ENCODE data around the gene CORO2B.

The CORO2B gene

GRCh38 chr15:68612979-68613740 lies 34.4 kb downstream of the CORO2B start:
- no peak for DNase-seq

GRCh38 chr15:68614286-68615035 lies 35.7 kb downstream of the CORO2B start:
- no peak for DNase-seq

- no peak for DNase-seq
Observed at GRCh38 chr15:68615301-68615700, 36.5 kb downstream of the CORO2B start.

- DNase-seq: no peak
Observed at GRCh38 chr15:68615811-68616210, 37.0 kb downstream of the CORO2B start.

- DNase-seq: no peak
Observed at GRCh38 chr15:68616397-68616796, 37.6 kb downstream of the CORO2B start.

GRCh38 chr15:68617001-68617400 lies 38.2 kb downstream of the CORO2B start:
- DNase-seq: no peak

GRCh38 chr15:68617777-68618176 lies 39.0 kb downstream of the CORO2B start:
- DNase-seq: no peak

- DNase-seq: no peak
Observed at GRCh38 chr15:68618394-68618793, 39.6 kb downstream of the CORO2B start.

GRCh38 chr15:68618908-68619698 lies 40.3 kb downstream of the CORO2B start:
- no peak for DNase-seq

- peak; percentile 85 for DNase-seq
Observed at GRCh38 chr15:68620721-68621527, 42.1 kb downstream of the CORO2B start.

GRCh38 chr15:68621535-68621934 lies 42.7 kb downstream of the CORO2B start:
- no peak for DNase-seq

- DNase-seq: no peak
Observed at GRCh38 chr15:68623301-68623892, 44.6 kb downstream of the CORO2B start.

GRCh38 chr15:68625853-68626252 lies 47.1 kb downstream of the CORO2B start:
- DNase-seq: no peak

- DNase-seq: no peak
Observed at GRCh38 chr15:68626283-68626682, 47.5 kb downstream of the CORO2B start.

GRCh38 chr15:68626739-68627138 lies 47.9 kb downstream of the CORO2B start:
- no peak for DNase-seq

GRCh38 chr15:68627476-68627875 lies 48.7 kb downstream of the CORO2B start:
- no peak for DNase-seq

GRCh38 chr15:68627995-68628394 lies 49.2 kb downstream of the CORO2B start:
- DNase-seq: no peak

GRCh38 chr15:68629519-68630210 lies 50.9 kb downstream of the CORO2B start:
- peak; percentile 21 for DNase-seq

GRCh38 chr15:68630211-68630555 lies 51.4 kb downstream of the CORO2B start:
- DNase-seq: no peak

GRCh38 chr15:68630836-68631235 lies 52.0 kb downstream of the CORO2B start:
- DNase-seq: no peak

- no peak for DNase-seq
Observed at GRCh38 chr15:68631601-68632051, 52.8 kb downstream of the CORO2B start.

- DNase-seq: no peak
Observed at GRCh38 chr15:68632101-68632500, 53.3 kb downstream of the CORO2B start.

Data from NCI-H2081 treated with DMSO at 0.1 percent for 48 hours (cell line).